GM10266 (cell line): ENCODE measurements around the gene L3MBTL4.
"Not testable (repeated sequence)": the region's sequence is repeated elsewhere in the genome, so short reads cannot be mapped to it uniquely, and the experiment has no call there.

Experiments
- DNase-seq: peaks from one replicate; pipeline ENCODE4 v3.0.0; 2012; ENCODE audit errors: extremely low spot score
- TF ChIP-seq, protein P1 (sequence below): IDR thresholded peaks from 2 replicates; pipeline ENCODE4 v1.5.1; 2012; ENCODE audit warnings: mild to moderate bottlenecking, low read depth; ENCODE audit not compliant: control insufficient read depth, insufficient read depth; ENCODE audit errors: missing control alignments

The L3MBTL4 gene

DNA sequence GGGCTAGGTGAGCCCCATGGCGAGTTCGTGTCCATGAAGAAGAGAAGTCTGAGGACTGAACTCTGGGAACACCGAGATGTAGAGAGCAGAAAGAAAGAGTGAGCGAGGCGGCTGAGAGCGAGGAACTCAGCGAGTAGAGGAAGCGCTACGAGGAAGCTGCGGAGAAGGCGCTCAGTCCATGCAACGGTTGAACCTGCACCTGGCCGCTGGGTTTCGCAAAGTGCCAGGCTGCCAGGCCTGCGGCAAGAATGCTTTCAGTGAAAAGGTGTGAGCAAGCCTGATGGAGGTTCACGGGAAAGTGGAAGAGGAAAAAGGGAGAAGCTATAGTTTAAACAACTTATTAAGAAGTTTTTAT lies 268.4 kb downstream of the L3MBTL4 start:
- DNase-seq = no peak

DNA sequence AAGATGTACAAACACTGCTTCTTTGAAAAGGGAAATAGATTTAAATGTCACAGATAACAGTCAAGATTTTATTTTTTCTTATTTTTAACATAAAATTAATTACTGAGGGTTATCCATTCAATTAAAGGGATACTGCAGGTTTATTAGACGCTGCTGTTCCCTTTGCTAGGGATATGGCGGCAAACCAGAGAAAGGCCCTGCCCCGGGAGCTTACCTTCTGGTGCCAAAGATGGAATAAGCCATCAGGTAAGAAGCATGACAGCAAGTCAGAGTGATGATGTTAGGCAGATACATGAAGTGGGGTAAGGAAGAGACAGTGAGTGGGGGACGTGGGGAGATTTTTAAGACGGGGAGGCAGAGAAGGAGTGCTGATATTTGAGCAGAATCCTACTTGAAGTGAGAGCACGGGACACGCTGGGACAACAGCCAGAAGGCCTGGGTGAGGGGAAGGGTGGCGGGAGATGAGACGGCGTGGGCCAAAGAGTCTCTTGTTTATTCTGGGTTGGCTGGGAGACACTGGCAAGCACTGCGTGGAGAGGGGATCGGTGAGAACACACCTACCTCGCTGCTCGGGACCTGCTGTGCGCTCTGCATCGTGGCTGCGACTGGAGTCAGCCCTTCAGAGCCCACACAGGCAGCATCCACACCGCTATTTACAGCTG lies 268.9 kb downstream of the L3MBTL4 start:
- TF ChIP-seq, protein P1, sequence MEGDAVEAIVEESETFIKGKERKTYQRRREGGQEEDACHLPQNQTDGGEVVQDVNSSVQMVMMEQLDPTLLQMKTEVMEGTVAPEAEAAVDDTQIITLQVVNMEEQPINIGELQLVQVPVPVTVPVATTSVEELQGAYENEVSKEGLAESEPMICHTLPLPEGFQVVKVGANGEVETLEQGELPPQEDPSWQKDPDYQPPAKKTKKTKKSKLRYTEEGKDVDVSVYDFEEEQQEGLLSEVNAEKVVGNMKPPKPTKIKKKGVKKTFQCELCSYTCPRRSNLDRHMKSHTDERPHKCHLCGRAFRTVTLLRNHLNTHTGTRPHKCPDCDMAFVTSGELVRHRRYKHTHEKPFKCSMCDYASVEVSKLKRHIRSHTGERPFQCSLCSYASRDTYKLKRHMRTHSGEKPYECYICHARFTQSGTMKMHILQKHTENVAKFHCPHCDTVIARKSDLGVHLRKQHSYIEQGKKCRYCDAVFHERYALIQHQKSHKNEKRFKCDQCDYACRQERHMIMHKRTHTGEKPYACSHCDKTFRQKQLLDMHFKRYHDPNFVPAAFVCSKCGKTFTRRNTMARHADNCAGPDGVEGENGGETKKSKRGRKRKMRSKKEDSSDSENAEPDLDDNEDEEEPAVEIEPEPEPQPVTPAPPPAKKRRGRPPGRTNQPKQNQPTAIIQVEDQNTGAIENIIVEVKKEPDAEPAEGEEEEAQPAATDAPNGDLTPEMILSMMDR = no peak
- no peak for DNase-seq

More for the DNA sequence above, 268.4 kb downstream of the L3MBTL4 start:
- TF ChIP-seq, protein P1 = no peak

DNA sequence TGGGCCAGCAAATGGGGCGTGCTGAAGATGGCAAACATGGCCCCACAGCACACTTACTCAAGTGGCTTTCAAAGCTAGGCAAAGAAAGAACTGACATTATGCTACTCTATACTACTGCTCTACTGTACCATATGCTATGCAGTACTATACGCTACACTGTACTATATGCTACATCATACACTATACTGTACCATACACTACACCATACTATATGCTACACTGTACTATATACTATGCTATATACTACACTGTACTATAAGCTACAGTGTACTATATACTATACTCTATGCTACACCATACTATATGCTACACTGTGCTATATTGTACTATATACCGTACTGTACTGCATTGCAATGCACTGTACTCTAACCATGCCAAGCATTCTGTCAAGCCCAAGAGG lies 275.7 kb downstream of the L3MBTL4 start:
- DNase-seq = no peak
- TF ChIP-seq, protein P1 = no peak

DNA sequence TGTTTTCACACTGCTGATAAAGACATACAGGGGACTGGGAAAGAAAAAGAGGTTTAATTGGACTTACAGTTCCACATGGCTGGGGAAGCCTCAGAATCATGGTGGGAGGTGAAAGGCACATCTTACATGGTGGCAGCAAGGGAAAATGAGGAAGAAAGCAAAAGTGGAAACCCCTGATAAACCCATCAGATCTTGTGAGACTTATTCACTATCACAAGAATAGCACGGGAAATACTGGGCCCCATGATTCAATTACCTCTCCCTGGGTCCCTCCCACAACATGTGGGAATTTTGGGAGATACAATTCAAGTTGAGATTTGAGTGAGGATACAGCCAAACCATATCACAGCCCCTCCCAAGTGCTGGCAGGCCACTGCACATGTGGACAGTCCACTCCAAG lies 278.8 kb downstream of the L3MBTL4 start:
- DNase-seq = not testable (repeated sequence)

DNA sequence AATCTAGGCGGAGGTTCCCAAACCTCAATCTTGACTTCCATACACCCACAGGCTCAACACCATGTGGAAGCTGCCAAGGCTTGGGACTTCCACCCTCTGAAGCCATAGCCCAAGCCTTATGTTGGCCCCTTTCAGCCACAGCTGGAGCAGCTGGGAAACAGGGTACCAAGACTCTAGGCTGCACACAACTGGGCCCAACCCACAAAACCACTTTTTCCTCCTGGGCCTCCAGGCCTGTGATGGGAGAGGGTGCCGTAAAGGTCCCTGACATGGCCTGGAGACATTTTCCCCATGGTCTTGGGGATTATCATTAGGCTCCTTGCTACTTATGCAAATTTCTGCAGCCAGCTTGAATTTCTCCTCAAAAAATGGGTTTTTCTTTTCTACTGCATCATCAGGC lies 279.7 kb downstream of the L3MBTL4 start:
- DNase-seq = not testable (repeated sequence)

DNA sequence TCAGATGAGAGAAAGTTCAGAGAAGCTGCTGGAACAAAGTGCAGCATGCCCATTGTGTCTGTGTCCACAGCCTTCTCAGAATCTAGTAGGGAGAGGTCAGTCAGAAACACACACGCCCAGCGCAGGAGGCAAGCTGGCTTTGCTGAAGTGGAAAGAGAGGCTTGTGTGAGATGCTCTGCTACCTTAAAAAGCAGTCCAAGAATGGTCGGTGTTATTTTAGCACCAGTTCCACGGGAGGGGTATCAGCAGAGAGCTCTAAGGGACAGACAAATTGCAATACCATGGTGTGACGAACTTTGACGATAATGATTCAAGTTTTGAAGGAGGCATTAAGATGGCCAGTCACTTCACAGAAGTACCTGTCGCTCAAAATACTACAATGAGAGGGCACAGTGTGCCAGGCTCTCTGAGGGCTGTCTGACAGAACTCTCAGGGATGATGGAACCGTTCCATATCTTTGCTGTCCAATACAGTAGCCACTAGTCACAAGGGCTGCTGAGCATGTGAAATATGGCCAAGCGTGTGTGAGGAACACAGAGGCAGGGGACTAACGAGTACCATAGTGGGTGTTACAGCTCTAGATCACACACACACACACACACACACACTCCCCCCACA lies 281.9 kb downstream of the L3MBTL4 start:
- DNase-seq = no peak
- TF ChIP-seq, protein P1 = no peak

DNA sequence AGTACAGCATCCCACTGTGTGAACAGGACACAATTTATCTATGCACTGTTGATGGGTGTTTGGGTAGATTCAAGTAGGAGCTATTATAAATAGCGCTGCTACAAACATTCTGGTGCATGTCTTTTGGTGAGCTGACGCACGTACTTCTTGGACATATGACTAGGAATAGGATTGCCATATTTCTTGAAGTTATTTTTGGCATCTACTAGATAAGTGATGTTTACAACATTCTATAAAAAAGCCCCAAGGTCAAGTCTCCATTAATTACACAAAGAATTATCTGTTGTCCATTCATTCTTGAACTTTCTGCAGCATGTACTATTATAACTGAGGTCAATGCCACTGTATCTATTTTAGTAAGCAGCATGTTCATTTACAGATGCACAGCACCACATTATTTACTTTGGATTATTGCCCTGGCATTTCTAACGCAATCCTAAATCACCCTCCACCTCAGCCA lies 293.9 kb downstream of the L3MBTL4 start:
- no peak for DNase-seq
- TF ChIP-seq, protein P1 = no peak

DNA sequence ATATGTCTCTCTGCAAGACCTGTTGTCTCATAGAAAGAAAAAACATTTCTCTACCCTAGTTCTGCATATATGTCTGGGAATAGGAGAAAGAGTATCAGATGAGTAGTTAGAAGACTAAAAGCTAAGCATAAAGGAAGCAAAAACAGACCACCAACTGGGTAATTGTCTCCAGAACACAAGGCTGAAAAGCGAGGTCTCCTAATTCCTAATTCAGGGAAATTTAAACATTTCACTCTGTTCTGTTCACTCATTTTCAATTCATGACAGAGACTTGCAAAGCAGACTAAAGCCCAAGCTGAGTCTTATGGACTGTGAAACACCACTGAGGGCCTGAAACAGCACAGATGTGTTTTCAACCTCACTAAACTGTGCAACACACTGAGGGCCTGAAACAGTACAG lies 294.9 kb downstream of the L3MBTL4 start:
- DNase-seq = no peak
- TF ChIP-seq, protein P1 = no peak
